Loucy (cell line): ENCODE measurements around the gene TDRD12.

Experiments
- EZH2phosphoT487 ChIP-seq: fragments of 200-600 bp; IDR thresholded peaks from 2 replicates; pipeline ENCODE4 v1.6.1; 2018; ENCODE audit warnings: antibody characterized with exemption, mild to moderate bottlenecking, moderate library complexity, borderline replicate concordance
- TF ChIP-seq, protein P1 (sequence below): fragments of 200-600 bp; sonication (generic); conservative IDR thresholded peaks from 2 replicates; pipeline ENCODE4 v1.5.1; 2014; ENCODE audit warnings: mild to moderate bottlenecking, antibody characterized with exemption, low read length

DNA sequence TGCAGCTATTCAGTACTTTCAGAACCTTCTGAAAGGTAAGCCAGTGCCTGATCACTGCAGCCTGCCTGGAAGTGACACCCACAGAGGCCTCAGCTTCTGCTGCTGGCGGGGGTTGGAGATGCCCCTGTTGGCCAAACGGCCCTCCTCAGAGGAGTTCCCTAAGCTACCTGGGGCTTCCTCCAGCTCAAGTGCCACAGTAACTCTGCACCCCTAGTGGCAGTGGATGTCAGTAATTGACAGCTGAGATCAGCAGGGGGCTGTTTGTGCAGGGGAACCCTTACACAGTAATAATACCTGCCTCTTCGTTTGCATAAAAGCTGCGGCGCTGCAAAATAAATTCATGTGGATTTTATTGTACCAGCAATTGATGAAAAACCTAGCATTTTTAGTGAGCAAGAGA is 28.9 kb downstream of the TDRD12 start:
- TF ChIP-seq, protein P1, sequence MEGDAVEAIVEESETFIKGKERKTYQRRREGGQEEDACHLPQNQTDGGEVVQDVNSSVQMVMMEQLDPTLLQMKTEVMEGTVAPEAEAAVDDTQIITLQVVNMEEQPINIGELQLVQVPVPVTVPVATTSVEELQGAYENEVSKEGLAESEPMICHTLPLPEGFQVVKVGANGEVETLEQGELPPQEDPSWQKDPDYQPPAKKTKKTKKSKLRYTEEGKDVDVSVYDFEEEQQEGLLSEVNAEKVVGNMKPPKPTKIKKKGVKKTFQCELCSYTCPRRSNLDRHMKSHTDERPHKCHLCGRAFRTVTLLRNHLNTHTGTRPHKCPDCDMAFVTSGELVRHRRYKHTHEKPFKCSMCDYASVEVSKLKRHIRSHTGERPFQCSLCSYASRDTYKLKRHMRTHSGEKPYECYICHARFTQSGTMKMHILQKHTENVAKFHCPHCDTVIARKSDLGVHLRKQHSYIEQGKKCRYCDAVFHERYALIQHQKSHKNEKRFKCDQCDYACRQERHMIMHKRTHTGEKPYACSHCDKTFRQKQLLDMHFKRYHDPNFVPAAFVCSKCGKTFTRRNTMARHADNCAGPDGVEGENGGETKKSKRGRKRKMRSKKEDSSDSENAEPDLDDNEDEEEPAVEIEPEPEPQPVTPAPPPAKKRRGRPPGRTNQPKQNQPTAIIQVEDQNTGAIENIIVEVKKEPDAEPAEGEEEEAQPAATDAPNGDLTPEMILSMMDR = peak; percentile 66
- no peak for TF ChIP-seq EZH2phosphoT487
